Measurements from ENCODE around the gene HNRNPH1. TPM values are rescaled to one million over a fixed set of nuclear protein-coding genes. Genes with fewer than 3 reads are reported as not detected.
"Not testable (repeated sequence)": the region's sequence is repeated elsewhere in the genome, so short reads cannot be mapped to it uniquely, and the experiment has no call there.

Gene HNRNPH1, protein sequence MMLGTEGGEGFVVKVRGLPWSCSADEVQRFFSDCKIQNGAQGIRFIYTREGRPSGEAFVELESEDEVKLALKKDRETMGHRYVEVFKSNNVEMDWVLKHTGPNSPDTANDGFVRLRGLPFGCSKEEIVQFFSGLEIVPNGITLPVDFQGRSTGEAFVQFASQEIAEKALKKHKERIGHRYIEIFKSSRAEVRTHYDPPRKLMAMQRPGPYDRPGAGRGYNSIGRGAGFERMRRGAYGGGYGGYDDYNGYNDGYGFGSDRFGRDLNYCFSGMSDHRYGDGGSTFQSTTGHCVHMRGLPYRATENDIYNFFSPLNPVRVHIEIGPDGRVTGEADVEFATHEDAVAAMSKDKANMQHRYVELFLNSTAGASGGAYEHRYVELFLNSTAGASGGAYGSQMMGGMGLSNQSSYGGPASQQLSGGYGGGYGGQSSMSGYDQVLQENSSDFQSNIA
- polyA plus RNA-seq, result 100 to 1,000 TPM; 187 to 231 (median 195) TPM

DNA sequence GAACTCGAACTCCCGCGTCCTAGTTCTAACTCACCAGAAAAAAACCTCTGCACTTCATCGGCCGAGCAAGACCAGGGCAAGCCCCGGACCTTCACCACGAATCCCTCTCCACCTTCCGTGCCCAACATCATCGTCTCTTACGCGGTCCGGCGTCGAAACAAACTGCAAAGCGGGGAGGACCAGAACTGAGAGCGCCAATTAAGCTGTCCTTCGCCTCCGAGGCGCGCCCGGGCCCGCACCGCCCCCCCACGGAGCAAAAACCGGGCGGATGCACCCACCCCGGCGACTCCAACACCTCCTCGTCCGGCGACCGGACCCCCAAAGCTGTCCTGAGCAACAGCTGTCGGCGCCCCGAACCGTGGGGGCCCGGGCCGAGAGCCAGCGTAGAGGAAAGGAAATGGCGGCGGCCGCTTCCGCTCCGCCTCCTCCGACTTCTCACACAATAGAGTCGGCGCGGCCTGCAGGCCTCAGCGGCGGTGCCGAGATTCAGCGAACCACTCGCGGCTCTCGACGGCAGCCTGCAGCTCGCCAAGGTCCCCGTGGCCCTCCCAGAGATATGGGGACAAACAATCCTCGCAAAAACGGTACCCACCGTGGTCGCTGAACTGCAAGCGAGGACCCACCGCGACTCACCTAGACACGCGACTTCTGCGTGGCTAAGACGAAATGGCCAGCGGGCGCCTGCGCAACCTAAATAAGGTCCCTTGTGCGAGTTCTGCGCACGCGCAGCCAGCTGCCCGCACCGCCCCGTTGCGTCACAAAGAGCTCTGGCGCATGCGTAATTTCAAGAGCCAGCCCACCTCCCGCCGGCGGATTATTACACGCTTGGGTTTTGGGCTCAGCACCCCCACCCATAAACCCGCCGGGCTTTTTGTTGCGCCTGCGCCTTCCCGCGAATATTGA is at the start of gene HNRNPH1:
Gene HNRNPH1 (minus strand): TSS at position 669 of the 903 bp plus-strand sequence. CDS start 538 bp downstream, at position 131.
- WGBS, 3 donors, result 0 to 1% (median 1%) methylated on average over 89 to 92 of the region's 92 CpGs
- H3K27ac ChIP-seq (ENCODE audit: low read depth, low read length), result peak within 1 kb of the TSS; percentile 99

DNA sequence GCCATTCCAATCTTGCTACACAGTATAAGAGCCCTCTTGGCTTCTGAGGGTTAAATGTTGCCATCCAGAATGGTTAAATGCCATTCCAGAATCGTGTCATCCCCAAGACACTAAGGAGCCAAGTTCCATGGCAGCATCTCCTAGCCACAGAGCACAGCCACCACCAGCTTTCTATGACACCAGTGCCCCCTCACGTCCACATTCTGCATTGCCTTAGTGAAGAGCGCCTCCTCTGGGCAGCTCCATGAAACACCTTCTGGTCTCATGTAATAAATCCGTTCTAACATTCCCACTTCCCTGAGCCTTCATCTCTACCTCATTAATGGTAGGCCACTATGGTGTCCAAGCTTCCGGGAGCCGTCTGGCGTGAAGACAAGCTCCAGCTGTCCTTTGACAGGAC is 44.9 kb upstream of the HNRNPH1 start:
- WGBS, 3 donors, result 49 to 57% (median 55%) methylated on average over 7 of the region's 7 CpGs

DNA sequence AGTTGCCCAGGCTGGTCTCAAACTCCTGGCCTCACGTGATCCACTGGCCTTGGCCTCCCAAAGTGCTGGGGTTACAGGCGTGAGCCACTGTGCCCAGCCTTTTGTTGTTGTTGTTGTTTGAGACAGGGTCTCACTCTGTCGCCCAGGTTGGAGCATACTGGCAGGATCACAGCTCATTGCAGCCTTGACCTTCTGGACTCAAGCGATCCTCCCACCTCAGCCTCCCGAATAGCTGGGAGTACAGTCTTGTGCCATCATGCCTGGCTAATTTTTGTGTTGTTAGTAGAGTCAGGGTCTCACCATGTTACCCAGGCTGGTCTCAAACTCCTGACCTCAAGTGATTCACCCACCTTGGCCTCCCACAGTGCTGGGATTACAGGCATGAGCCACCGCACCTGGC is 38.2 kb upstream of the HNRNPH1 start:
- WGBS, 3 donors, result 91 to 99% (median 94%) methylated on average over 6 of the region's 6 CpGs

More for the DNA sequence above, 44.9 kb upstream of the HNRNPH1 start:
- H3K27ac ChIP-seq (ENCODE audit: low read depth, low read length), result no peak overlapping the region

DNA sequence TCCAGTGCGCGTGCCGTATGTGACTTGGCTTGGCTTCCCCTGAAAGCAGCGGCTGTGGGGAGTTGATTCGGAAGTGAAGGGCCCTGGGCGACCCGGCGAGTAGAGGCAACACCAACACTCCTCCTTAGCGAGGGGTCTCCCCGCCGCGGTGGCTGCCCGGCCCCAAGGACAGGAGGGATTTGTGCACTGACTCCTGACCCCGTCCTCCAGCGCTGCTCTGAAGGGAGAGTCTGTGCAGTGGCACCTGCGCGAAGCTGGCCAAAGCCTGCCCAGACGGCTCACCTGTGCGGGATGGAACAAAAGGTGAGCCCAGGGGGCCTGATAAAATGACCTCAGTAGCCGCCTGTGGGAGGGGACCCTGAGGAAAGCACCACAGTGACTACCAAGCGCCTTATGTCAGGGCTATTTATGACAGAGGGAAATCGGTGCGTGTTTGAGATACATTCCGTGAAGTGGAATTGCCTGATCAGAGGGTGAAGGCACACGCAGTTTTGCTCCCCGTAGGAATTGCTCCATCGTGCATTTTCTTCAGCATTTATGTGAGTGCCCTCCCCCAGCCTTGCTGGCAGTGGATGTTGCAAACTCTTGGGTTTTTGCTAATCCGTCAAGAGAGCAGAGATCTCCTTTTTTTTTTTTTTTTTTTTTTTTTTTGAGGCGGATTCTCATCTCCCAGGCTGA is 34.8 kb upstream of the HNRNPH1 start:
- 5 to 8% (median 8%) methylated on average over 10 of the region's 29 CpGs for WGBS, 3 donors
- not testable (repeated sequence) for H3K27ac ChIP-seq (ENCODE audit: low read depth, low read length)

More for the DNA sequence above, 38.2 kb upstream of the HNRNPH1 start:
- H3K27ac ChIP-seq (ENCODE audit: low read depth, low read length), result not testable (repeated sequence)

DNA sequence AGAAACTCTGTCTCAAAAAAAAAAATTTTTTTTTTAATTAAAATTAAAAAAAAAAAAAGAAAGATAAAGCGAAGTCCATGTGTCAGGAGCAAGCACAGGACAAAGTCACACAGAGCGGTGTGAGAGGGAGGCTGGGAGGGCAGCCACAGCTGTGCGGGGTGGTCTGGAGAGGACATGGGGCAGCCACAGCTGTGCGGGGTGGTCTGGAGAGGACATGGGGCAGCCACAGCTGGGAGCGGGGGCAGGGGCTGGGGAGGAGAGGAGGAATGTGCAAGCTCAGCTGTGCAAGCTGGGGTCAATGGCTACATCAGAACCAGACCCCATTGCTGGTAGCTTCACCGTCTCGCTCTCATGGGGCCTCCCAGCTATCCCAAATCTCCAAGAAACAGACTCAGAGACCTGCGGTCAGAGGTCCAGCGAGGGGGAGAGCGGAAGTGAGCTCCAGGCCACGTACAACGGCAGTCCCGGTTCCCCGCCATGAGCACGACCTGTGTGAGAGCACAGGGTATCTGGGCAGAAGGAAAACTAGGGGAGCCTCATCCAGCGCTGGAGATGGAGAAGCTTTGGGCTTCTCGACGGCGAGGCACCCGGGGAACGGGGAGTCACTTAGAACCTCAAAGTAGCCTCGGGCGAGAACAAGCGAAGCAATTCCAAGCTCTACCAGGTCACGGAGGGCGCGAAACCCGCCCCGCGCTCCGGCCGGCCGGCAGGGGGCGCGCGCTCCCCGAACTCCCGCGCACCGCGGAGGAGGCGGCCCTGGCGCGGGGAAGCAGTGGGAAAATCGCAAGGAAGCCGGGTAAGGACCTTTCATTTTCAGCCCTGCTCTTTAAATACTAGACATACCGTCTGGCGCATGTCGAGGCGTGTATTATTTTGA is 34.1 kb upstream of the HNRNPH1 start:
- H3K27ac ChIP-seq (ENCODE audit: low read depth, low read length), result not testable (repeated sequence)
- 20 to 100% (median 27%) methylated on average over 2 to 11 of the region's 50 CpGs for WGBS, 3 donors

DNA sequence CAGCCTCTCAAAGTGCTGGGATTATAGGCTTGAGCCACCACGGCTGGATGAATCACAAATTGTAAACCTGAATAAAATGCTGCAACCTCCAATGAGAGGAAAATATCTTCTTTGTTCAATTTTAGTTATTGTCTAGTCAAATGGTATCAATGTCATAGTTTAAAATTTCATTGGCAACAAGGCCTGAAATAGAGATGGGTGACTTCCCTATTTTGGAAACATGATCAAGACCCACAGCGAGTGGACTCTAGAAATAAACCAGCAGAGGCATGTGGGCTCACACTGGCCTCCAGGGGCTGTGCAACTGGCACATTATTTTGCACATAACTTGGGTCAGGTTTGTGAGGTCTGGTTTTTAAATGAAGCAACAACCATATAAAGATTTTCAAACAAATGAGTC is 29.7 kb upstream of the HNRNPH1 start:
- H3K27ac ChIP-seq (ENCODE audit: low read depth, low read length), result not testable (repeated sequence)
- WGBS, 3 donors, result 61 to 86% (median 69%) methylated on average over 2 of the region's 2 CpGs

DNA sequence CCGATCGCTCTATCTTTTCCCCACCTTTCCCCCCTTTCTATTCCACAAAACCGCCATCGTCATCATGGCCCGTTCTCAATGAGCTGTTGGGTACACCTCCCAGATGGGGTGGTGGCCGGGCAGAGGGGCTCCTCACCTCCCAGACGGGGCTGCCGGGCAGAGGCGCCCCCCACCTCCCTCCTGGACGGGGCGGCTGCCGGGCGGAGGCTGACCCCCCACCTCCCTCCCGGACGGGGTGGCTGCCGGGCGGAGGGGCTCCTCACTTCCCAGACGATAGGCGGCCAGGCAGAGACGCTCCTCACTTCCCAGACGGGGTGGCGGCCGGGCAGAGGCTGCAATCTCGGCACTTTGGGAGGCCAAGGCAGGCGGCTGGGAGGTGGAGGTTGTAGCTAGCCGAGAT is 26.8 kb upstream of the HNRNPH1 start:
- WGBS, 3 donors, result 92 to 100% (median 95%) methylated on average over 5 to 24 of the region's 26 CpGs
- H3K27ac ChIP-seq (ENCODE audit: low read depth, low read length), result not testable (repeated sequence)

DNA sequence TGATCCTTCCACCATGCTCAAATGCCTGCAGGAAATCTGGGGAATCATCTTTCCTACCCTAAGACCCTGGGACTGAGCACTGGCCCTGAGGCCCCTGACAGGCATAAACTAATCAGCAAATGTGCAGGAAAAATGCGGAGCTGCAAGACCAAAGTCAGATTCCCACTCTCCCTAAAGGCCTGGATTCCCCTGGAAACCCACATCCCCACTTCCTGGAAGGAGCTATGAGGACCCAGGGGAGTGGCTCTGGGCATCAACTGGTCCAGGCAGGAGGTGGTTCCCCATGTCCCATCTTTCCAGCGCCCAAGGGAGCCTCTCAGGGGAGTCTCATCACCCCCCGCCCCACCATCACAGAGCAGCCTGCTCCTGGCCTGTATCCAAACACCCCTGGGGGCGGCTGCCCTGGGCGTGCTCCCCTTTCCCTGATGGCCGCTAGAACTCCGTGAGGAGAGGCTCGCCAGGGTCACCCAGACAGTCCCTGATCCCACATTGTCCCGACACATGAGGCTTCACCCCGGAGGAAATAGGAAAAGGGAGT is 25.8 kb upstream of the HNRNPH1 start:
- H3K27ac ChIP-seq (ENCODE audit: low read depth, low read length), result not testable (repeated sequence)
- 69 to 75% (median 75%) methylated on average over 5 to 10 of the region's 10 CpGs for WGBS, 3 donors

DNA sequence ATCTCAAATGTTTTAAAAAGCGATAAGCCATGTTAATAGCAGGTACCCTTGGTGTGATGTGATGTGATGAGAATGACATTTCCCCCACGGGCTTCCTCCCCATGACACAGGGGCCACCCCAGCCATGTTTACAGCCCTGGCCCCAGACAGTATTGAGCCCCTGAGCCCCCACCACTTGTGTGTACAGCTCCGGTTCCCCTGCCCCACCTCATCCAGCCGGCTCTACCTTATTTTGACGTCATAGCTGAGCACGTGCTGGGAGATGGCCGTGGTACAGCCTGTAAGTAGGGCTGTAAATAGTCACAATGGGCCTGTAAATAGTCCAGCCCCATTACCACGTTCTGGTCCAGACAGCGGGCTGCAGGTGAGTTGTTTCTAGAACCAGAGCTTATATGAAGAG is 24.9 kb upstream of the HNRNPH1 start:
- 84 to 87% (median 86%) methylated on average over 9 of the region's 9 CpGs for WGBS, 3 donors

DNA sequence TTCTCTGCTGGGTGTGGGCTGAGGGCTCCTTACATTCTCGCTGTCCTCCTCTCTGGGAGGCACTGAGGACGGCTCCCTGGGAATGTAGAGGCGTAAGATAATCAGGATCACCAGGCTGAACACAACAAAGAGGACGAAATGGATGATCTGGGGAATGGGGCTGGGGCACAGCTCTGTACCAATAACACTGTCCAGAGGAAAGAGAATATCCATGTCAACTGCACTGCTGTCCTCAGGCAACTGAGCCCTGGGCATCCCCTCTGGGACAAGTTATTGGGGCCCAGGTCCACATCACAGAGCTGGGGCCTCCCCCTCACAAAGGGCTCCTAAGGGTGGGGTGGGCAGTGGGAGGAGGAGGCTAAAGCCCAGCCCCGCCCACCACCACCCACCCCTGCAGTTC is 21.3 kb upstream of the HNRNPH1 start:
- not testable (repeated sequence) for H3K27ac ChIP-seq (ENCODE audit: low read depth, low read length)
- WGBS, 3 donors, result 83 to 92% (median 87%) methylated on average over 4 of the region's 5 CpGs

More for the DNA sequence above, 24.9 kb upstream of the HNRNPH1 start:
- H3K27ac ChIP-seq (ENCODE audit: low read depth, low read length), result no peak overlapping the region

DNA sequence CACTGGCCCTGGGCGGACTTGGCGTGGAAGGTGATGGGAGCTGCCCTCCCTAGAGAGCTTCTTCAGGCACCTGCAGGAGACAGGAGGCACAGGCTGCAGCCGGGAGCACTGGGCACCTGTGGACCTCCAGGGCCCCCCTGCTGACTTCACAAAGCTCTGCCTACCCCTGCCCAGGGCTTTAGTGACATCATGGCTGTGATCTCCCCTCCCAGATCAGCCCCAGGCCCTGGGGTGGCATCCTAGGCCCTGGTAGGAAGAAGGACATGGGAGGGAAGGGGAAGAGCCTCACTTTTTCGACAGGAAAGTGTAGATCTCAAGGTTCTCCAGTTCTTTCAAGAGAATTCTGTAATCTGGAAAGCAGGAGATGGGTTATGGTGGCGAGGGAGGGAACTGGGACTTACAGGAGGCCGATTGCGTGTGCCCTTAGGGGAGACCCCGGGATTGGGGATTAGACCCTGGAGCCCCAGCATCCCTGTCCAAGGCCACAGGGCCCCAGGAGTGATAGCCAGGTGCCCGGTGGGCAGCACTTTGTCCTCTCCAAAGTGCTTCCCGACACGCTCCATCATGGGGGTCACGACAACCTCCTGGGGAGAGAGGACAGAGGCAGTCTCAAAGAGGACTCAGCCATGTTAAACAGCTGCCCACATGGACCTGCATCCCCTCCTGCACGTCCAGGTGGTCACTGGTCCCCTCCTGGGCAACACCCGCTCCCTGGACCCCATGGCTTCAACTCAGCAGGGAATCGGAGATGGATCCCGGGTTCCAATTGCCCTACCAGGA is 19.9 kb upstream of the HNRNPH1 start:
- H3K27ac ChIP-seq (ENCODE audit: low read depth, low read length), result not testable (repeated sequence)
- WGBS, 3 donors, result 72 to 90% (median 86%) methylated on average over 14 to 16 of the region's 16 CpGs

DNA sequence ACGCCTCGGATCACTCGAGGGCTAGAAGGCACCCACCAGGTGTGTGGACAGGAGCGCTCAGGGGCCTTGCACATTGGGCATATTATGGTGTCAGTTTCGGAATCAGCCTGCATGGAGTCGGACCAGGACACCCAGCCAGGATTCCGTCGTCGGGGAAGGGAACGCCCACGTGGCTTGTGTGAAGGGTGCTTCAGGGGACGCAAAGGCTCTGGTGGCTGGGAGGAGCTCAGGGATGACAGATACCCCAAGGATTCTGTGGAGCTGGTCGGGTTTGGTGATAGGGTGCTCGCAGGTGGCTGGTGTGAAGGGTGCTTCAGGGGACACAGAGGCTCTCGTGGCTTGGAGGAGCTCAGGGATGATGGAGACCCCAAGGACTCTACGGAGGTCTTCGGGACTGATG is 19.2 kb upstream of the HNRNPH1 start:
- not testable (repeated sequence) for H3K27ac ChIP-seq (ENCODE audit: low read depth, low read length)
- 85 to 87% (median 85%) methylated on average over 13 to 16 of the region's 17 CpGs for WGBS, 3 donors

DNA sequence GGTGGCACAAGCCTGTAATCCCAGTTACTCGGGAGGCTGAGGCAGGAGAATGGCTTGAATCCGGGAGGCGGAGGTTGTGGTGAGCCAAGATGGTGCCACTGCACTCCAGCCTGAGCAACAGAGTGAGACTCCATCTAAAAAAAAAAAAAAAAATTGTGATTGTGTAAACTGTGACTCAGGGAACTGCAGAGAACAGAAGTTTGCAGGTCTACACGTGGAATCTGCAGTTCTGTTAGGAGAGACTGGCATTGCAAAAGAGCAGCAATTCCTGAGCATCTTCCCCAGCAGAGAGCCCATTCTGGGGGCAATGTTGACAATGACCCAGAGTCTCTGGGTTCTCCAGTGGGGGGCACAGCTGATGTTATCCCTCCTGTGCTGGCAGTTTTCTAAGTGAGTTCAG is 18.3 kb upstream of the HNRNPH1 start:
- not testable (repeated sequence) for H3K27ac ChIP-seq (ENCODE audit: low read depth, low read length)
- 0% methylated on average over 1 of the region's 4 CpGs; no CpG with 5 or more reads in 2 of the 3 donors for WGBS, 3 donors

DNA sequence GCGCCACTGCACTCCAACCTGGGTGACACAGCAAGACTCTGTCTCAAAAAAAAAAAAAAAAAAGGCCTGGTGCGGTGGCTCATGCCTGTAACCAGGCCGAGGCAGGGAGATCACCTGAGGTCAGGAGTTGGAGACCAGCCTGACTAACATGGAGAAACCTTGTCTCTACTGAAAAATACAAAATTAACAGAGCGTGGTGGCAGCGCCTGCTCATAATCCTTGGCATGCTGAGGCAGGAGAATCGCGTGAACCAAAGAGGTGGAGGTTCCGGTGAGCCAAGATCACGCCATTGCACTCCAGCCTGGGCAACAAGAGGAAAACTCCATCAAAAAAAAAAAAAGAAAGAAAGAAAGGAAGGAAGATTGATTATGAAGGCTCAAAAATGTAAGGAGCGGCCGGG is 15.8 kb upstream of the HNRNPH1 start:
- WGBS, 3 donors, result 96 to 98% (median 96%) methylated on average over 11 of the region's 11 CpGs

DNA sequence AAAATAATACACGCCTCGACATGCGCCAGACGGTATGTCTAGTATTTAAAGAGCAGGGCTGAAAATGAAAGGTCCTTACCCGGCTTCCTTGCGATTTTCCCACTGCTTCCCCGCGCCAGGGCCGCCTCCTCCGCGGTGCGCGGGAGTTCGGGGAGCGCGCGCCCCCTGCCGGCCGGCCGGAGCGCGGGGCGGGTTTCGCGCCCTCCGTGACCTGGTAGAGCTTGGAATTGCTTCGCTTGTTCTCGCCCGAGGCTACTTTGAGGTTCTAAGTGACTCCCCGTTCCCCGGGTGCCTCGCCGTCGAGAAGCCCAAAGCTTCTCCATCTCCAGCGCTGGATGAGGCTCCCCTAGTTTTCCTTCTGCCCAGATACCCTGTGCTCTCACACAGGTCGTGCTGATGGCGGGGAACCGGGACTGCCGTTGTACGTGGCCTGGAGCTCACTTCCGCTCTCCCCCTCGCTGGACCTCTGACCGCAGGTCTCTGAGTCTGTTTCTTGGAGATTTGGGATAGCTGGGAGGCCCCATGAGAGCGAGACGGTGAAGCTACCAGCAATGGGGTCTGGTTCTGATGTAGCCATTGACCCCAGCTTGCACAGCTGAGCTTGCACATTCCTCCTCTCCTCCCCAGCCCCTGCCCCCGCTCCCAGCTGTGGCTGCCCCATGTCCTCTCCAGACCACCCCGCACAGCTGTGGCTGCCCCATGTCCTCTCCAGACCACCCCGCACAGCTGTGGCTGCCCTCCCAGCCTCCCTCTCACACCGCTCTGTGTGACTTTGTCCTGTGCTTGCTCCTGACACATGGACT is 11.1 kb upstream of the HNRNPH1 start:
- H3K27ac ChIP-seq (ENCODE audit: low read depth, low read length), result not testable (repeated sequence)
- WGBS, 3 donors, result 1 to 7% methylated on average over 9 of the region's 49 CpGs; no CpG with 5 or more reads in 1 of the 3 donors

More for the DNA sequence above, 15.8 kb upstream of the HNRNPH1 start:
- not testable (repeated sequence) for H3K27ac ChIP-seq (ENCODE audit: low read depth, low read length)

All from adipose tissue (tissue), 3 donors.